Lung (tissue), 12 donors: ENCODE results near the gene MDFIC. TPM values are rescaled to one million over a fixed set of nuclear protein-coding genes. Genes with fewer than 3 reads are reported as not detected.

ENCODE experiments used
- ATAC-seq: fragments of 200-7000 bp; cut with Tn5 transposase; one replicate; pipeline ENCODE4 v1.9.1; 2020; ENCODE audit warnings: moderate number of reproducible peaks; ENCODE audit not compliant: insufficient read depth, low FRiP score
- DNase-seq, 3 donors: peaks; one replicate each; pipeline ENCODE4 v3.0.0-alpha.2; 2013 to 2017
- H3K27ac ChIP-seq, 2 donors: one replicate each; pipeline ENCODE4 v1.5.1; 2013; ENCODE audit warnings: mild to moderate bottlenecking in 2 of 2, moderate library complexity in 2 of 2, control low read depth in 1 of 2, inconsistent platforms in 1 of 2, low read depth in 1 of 2, low read length in 1 of 2
- H3K27me3 ChIP-seq, 3 donors: one replicate each; pipeline ENCODE4 v1.5.1; 2013; ENCODE audit warnings: low read length in 2 of 3; ENCODE audit not compliant: control insufficient read depth in 3 of 3, insufficient read depth in 3 of 3
- H3K36me3 ChIP-seq, 4 donors: one replicate each; pipeline ENCODE4 v1.5.1; 2013; ENCODE audit warnings: low read length in 4 of 4, mild to moderate bottlenecking in 1 of 4, moderate library complexity in 1 of 4; ENCODE audit not compliant: control insufficient read depth in 4 of 4, insufficient read depth in 4 of 4
- H3K4me1 ChIP-seq, 5 donors: one replicate each; pipeline ENCODE4 v1.5.1; 2013; ENCODE audit warnings: low read length in 5 of 5, mild to moderate bottlenecking in 2 of 5, moderate library complexity in 1 of 5; ENCODE audit not compliant: control insufficient read depth in 5 of 5, insufficient read depth in 5 of 5
- H3K4me3 ChIP-seq: one replicate; pipeline ENCODE4 v1.5.1; 2013; ENCODE audit warnings: mild to moderate bottlenecking, control low read depth, moderate library complexity
- H3K9ac ChIP-seq, 2 donors: one replicate each; pipeline ENCODE4 v1.5.1; 2013; ENCODE audit warnings: low read length in 2 of 2, control low read depth in 1 of 2; ENCODE audit not compliant: insufficient read depth in 1 of 2
- H3K9me3 ChIP-seq, 4 donors: one replicate each; pipeline ENCODE4 v1.5.1; 2013; ENCODE audit warnings: low read length in 3 of 4, mild to moderate bottlenecking in 1 of 4, moderate library complexity in 1 of 4; ENCODE audit not compliant: control insufficient read depth in 4 of 4, insufficient read depth in 3 of 4
- WGBS, 2 donors: extraction: QIAGEN DNeasy Blood & Tissue Kit; methylation state at CpG; one replicate each; pipeline ENCODE4 v1.1.7; 2013; 5-methylcytosine and 5-hydroxymethylcytosine counted together
- polyA plus RNA-seq, 2 donors: library from polyadenylated mRNA; stranded (reverse); fragments of 200-250 nt; gene quantifications; one replicate each; pipeline ENCODE4 v1.2.1, GENCODE V29; 2013
- total RNA-seq, 2 donors: library from RNA; depleted of rRNA in 1 of 2; stranded (reverse); fragments of >200 nt in 1 of 2; gene quantifications; one replicate each; pipeline ENCODE4 v1.2.1, GENCODE V29; 2014 to 2021
- TF ChIP-seq, protein P1 (sequence below): IDR thresholded peaks from 2 replicates; pipeline ENCODE4 v1.5.1; 2012; ENCODE audit warnings: mild to moderate bottlenecking; ENCODE audit errors: control extremely low read depth, extremely low read depth
- donor health status: control.
- donor health status: control.
- donor health status: Bipolar disorder and iron deficiency.
- donor health status: healthy.
- donor health status: DM: yes; HTN: yes; CAD: no.

Gene MDFIC
- total and polyA plus RNA-seq, 4 donors, result 13.3 to 55.5 (median 25.5) TPM

DNA sequence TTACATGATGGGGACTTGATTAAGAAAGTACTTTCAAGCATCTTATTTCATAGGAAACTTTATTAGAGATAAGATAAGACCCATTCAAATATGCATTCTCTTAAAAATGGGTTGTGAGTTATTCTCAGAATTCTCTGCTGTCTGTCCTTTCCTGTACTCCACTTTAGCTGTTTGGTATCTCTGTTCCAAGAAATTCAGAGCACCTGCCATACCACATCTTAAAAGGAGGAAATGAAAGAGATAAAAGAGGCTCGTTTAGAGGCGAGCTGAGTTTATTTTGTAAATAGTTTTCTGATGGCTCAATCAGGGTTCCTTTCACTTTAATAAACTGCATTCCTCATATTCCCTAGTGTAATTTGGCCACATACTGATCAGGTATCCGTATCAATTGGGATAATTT is 87.2 kb downstream of the MDFIC start:
- WGBS, 2 donors, result 11 to 21% methylated on average over 3 of the region's 3 CpGs
- Histone ChIP-seq H3K9ac (no peak overlapping the region), H3K9me3 (no peaks in the 10 kb centered on the region), H3K27ac (no peak overlapping the region), H3K36me3 (peaks cover 0 to 4% (median 1%) of the 10 kb centered on the region in 4 donors), H3K4me1 (peaks cover 5 to 21% (median 10%) of the 10 kb centered on the region in 5 donors), H3K27me3 (no peaks in the 10 kb centered on the region), H3K4me3 (no peak overlapping the region)
- TF ChIP-seq, protein P1, sequence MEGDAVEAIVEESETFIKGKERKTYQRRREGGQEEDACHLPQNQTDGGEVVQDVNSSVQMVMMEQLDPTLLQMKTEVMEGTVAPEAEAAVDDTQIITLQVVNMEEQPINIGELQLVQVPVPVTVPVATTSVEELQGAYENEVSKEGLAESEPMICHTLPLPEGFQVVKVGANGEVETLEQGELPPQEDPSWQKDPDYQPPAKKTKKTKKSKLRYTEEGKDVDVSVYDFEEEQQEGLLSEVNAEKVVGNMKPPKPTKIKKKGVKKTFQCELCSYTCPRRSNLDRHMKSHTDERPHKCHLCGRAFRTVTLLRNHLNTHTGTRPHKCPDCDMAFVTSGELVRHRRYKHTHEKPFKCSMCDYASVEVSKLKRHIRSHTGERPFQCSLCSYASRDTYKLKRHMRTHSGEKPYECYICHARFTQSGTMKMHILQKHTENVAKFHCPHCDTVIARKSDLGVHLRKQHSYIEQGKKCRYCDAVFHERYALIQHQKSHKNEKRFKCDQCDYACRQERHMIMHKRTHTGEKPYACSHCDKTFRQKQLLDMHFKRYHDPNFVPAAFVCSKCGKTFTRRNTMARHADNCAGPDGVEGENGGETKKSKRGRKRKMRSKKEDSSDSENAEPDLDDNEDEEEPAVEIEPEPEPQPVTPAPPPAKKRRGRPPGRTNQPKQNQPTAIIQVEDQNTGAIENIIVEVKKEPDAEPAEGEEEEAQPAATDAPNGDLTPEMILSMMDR, result no peak
- ATAC-seq (peak; percentile 49), DNase-seq (no peak)

DNA sequence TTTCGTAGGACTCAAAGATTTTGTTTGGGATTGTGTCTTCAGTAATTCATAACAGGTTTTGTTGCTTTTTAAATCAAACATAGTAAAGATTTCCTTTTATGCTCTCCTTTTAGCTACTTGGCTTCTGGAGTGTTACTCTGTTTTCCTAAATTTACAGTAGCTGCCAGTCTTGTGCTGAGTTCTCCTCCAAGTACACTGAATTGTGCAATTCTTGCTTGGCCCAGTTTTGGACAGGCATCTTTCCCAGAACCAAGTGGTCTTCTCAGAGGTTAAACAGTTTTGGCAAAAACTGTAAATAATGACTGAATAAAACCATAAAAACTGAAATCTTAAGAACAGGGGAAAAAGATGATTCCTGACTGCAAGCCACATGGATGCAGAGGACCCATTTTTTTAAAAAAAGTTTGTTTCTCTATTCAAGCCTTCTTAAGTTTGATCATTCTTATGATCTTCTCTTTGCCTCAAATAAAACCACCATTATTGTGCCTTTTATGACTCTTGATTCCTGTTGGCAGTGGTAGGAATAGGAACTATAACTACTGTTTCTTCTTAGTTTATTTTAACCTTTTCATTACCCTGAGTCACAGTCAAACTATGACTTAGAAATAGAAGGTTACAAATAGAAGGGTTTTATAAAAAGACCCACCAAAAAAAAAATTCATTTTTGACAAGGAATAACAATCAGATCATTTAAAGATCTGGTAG is 88.0 kb downstream of the MDFIC start:
- ATAC-seq, result no peak
- H3K9me3 ChIP-seq, result no peaks in the 10 kb centered on the region
- TF ChIP-seq, protein P1, result no peak
- no peak overlapping the region for H3K27ac ChIP-seq
- no peak overlapping the region for H3K9ac ChIP-seq
- 49 to 69% methylated on average over 1 of the region's 1 CpG for WGBS, 2 donors
- DNase-seq, result peak; percentile 57 to 94 (median 84)
- H3K4me1 ChIP-seq, result peaks cover 5 to 21% (median 10%) of the 10 kb centered on the region in 5 donors
- no peak overlapping the region for H3K4me3 ChIP-seq
- H3K36me3 ChIP-seq, result peaks cover 0 to 5% (median 1%) of the 10 kb centered on the region in 4 donors
- no peaks in the 10 kb centered on the region for H3K27me3 ChIP-seq

GRCh38 chr7:115010441-115010820 is 88.5 kb downstream of the MDFIC start:
- H3K4me3 ChIP-seq, result no peak overlapping the region
- H3K9ac ChIP-seq, result no peak overlapping the region
- H3K36me3 ChIP-seq, result peaks cover 0 to 5% (median 1%) of the 10 kb centered on the region in 4 donors
- TF ChIP-seq, protein P1, result no peak
- DNase-seq, result no peak
- ATAC-seq, result no peak
- peaks cover 5 to 19% (median 10%) of the 10 kb centered on the region in 5 donors for H3K4me1 ChIP-seq
- no peaks in the 10 kb centered on the region for H3K27me3 ChIP-seq
- no peaks in the 10 kb centered on the region for H3K9me3 ChIP-seq
- 51 to 53% methylated on average over 1 of the region's 1 CpG for WGBS, 2 donors
- H3K27ac ChIP-seq, result no peak overlapping the region
